BE2C (cell line): ENCODE measurements around the gene TENM4.

Source experiments
- DNase-seq: peaks from one replicate; pipeline ENCODE4 v3.0.0-alpha.2; 2020
- H3K27me3 ChIP-seq: fragments of 250-450 bp; sonication (Bioruptor Pico); 2 replicates; pipeline ENCODE4 v1.5.1; 2020; ENCODE audit warnings: mild to moderate bottlenecking
- H3K36me3 ChIP-seq: fragments of 250-450 bp; sonication (Bioruptor Pico); 2 replicates; pipeline ENCODE4 v1.5.1; 2020; ENCODE audit warnings: mild to moderate bottlenecking
- H3K4me1 ChIP-seq: fragments of 250-450 bp; sonication (Bioruptor Pico); 2 replicates; pipeline ENCODE4 v1.5.1; 2020
- H3K4me3 ChIP-seq: 2 replicates; pipeline ENCODE4 v1.5.1; 2011; ENCODE audit warnings: low read depth, low read length
- H3K9me3 ChIP-seq: fragments of 250-450 bp; sonication (Bioruptor Pico); 2 replicates; pipeline ENCODE4 v1.5.1; 2020
- CTCF ChIP-seq: IDR thresholded peaks from 2 replicates; pipeline ENCODE4 v1.5.1; 2012; ENCODE audit warnings: mild to moderate bottlenecking, low read depth, low read length

The TENM4 gene

GRCh38 chr11:79366218-79366617 is 74.6 kb downstream of the TENM4 start:
- no peaks in the 10 kb centered on the region for H3K9me3 ChIP-seq
- H3K36me3 ChIP-seq: no peaks in the 10 kb centered on the region
- DNase-seq: no peak
- no peaks in the 10 kb centered on the region for H3K27me3 ChIP-seq
- H3K4me1 ChIP-seq: no peaks in the 10 kb centered on the region
- TF ChIP-seq CTCF: no peak
- H3K4me3 ChIP-seq: no peak overlapping the region

- TF ChIP-seq CTCF: no peak
- Histone ChIP-seq H3K27me3 (no peaks in the 10 kb centered on the region), H3K4me1 (no peaks in the 10 kb centered on the region), H3K36me3 (no peaks in the 10 kb centered on the region), H3K9me3 (no peaks in the 10 kb centered on the region), H3K4me3 (no peak overlapping the region)
- no peak for DNase-seq
Measured at GRCh38 chr11:79363861-79364378, 76.9 kb downstream of the TENM4 start.

GRCh38 chr11:79363256-79363655 is 77.6 kb downstream of the TENM4 start:
- Histone ChIP-seq H3K27me3 (no peaks in the 10 kb centered on the region), H3K4me1 (no peaks in the 10 kb centered on the region), H3K4me3 (no peak overlapping the region), H3K9me3 (no peaks in the 10 kb centered on the region), H3K36me3 (no peaks in the 10 kb centered on the region)
- TF ChIP-seq CTCF: no peak
- DNase-seq: no peak

GRCh38 chr11:79362821-79363220 is 78.0 kb downstream of the TENM4 start:
- no peak for DNase-seq
- H3K27me3 ChIP-seq: no peaks in the 10 kb centered on the region
- TF ChIP-seq CTCF: no peak
- no peak overlapping the region for H3K4me3 ChIP-seq
- H3K36me3 ChIP-seq: no peaks in the 10 kb centered on the region
- no peaks in the 10 kb centered on the region for H3K9me3 ChIP-seq
- H3K4me1 ChIP-seq: no peaks in the 10 kb centered on the region

- H3K4me1 ChIP-seq: no peaks in the 10 kb centered on the region
- DNase-seq: no peak
- H3K9me3 ChIP-seq: no peaks in the 10 kb centered on the region
- H3K27me3 ChIP-seq: no peaks in the 10 kb centered on the region
- no peak overlapping the region for H3K4me3 ChIP-seq
- H3K36me3 ChIP-seq: no peaks in the 10 kb centered on the region
- no peak for TF ChIP-seq CTCF
Measured at GRCh38 chr11:79362206-79362757, 78.5 kb downstream of the TENM4 start.

- no peaks in the 10 kb centered on the region for H3K27me3 ChIP-seq
- no peak for TF ChIP-seq CTCF
- no peaks in the 10 kb centered on the region for H3K9me3 ChIP-seq
- H3K4me3 ChIP-seq: no peak overlapping the region
- H3K36me3 ChIP-seq: no peaks in the 10 kb centered on the region
- no peaks in the 10 kb centered on the region for H3K4me1 ChIP-seq
- DNase-seq: no peak
Measured at GRCh38 chr11:79358258-79358657, 82.6 kb downstream of the TENM4 start.
